GM21360 (cell line): ENCODE data around the gene DTL.

Experiments used
- ATAC-seq: cut with Tn5 transposase; IDR thresholded peaks from one replicate; pipeline ENCODE4 v1.9.1; 2021; ENCODE audit warnings: mild to moderate bottlenecking, moderate library complexity; ENCODE audit not compliant: unreplicated experiment

The DTL gene

DNA sequence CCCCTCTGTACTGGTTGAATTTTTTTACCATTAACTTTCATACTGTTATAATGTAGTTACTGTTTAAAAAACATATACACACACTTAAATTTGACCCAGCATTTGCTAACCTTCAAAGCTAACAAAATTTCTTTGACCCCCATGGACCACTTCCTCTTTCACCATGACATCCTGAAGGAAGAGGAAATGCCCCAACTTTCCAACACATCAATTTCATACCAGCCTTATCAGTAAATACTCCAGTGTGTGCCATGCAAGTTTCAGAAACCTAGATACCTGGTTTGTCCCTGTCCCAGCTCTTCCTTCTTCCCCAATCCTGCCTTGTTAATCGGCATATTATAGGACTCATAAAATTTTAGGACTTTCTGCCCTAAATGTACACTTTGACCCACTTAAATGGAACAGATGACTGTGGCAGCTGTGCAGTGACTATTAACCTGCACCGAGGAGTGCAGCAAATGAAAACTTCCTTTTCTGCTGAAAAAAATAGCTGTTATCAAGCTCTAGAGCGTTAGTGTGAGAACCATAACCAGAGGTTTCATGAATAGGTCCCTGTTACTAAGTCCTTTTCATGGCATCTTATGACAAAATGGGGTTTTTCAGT is 54.1 kb downstream of the DTL start:
- no peak for ATAC-seq

DNA sequence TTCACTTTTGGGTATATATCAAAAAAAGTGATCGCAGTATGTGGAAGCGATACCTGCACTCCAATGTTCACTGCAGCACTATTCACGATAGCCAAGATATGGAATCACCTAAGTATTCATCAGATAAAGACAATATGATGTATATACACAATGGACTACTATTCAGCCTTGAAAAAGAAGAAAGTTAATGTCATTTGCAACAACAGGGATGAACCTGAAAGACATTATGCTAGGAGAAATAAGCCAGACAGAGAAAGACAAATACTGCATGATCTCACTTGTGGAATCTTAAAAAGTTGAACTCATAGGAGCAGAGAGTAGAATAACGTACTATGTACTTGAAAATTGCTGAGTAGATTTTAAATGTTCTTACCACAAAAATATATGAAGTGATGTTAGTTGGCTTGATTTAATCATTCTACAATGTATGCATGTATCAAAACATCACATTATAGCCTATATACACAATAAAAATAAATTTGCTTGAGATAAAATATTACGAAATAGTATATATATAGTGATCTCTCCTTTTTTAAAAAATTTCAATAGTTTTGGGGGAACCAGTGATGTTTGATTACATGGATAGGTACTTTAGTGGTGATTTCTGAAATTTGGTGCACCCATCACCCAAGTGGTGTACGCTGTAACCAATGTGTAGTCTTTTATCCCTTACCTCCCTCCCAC is 56.0 kb downstream of the DTL start:
- no peak for ATAC-seq

DNA sequence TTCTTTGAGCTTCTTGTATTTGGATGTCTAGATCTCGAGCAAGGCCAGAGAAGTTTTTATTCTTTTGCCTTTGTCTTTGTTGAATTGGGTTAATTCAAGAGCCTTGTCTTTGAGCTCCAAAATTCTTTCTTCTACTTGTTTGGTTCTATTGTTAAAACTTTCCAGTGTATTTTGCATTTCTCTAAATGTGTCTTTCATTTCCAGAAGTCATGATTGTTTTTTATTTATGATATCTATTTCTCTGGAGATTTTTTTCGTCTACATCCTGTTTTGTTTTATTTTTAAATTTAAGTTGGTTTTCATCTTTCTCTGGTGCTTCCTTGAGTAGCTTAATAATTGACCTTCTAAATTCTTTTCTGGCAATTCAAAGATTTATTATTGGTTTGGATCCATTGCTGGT is 61.8 kb downstream of the DTL start:
- no peak for ATAC-seq

DNA sequence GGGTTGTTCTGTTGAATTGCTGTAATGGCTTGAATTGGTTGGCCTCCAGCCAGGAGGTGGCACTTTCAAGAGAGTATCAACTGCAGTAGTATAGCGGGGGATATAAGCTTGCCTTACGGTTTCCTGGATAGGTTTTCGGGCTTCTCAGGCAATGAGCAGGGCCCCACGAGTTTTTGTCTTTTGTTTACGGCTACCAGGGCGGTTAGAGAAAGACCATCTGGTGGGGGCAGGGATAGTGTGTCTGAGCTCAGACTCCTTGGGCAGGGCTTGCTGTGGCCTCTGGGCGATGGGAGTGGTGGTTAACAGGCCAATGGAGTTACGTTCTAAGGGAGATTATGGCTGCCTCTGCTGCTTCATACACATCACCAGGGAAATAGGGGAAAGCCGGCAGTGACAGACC is 62.8 kb downstream of the DTL start:
- ATAC-seq, result no peak

DNA sequence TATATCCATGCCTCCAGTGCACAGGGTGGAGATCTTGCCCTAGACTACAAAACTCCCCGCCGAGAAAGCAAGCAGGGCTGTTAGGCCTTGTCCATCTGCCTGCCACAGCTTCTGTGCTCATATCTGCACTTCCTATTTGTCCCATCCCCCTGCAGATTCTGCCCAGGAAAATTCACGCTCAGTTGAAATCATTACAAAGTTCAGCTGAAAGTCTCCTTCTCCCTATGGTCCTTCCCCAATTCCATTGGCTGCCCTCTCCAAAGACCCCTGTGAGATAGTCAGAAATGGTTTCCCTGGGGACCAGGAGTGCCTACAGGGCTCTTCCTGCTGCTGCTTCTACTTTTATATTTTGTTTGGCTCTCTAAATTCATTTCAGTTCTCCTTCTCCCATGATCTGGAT is 63.2 kb downstream of the DTL start:
- ATAC-seq, result no peak

DNA sequence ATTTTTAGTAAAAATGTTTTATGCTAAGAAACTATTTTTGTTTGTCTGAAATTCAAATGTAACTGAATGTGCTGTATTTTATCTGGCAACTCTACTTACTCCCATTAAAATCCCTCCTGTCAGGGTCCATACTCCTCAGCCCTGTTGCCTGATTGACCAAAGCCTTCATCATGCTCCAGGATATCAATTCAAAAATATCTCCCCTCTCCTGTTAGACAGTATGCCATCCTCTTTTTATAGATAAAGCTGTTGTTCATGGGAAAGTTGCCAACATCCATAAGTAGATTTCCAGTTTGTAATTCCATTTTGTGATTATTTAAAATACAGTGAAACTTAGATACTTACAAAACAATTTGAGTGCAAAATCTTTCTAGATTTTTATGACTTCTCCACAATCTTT is 65.7 kb downstream of the DTL start:
- ATAC-seq, result no peak

- no peak for ATAC-seq
Observed at GRCh38 chr1:212101735-212102134, 66.2 kb downstream of the DTL start.

DNA sequence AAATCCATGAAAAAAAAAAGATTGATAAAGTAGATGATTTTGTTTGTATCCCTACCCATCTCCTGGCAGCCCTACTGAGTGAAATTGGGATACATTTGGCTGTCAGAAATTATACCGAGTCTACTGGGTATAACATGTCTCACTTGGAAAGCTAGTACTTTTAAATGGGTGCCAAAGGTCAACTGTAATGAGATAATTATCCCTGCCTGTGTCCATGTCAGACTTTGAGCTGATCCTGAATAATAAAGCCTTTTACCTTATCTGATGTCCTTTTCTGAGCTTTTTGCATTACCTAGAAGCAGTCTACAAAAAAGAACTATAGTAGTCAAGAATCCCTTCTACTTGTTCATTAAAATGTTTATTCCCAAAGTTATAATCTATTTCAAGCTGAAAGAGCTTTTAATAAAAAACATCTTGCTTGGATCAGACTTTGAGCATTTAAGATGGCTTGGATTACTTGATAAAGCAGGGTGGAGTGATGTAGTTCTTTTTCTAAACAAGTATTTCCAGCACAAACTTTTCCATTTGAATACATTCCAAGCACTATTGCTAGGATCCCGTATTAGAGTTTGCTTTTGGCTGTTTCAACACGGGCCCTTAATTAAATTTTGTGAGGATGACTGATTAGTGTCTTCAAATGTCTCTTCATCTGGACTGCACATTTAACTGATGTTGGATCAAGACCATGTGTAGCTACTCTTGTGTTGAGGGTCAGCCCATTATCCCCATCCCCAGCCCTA is 69.2 kb downstream of the DTL start:
- no peak for ATAC-seq

GRCh38 chr1:212106286-212106792 is 70.8 kb downstream of the DTL start:
- ATAC-seq, result no peak

DNA sequence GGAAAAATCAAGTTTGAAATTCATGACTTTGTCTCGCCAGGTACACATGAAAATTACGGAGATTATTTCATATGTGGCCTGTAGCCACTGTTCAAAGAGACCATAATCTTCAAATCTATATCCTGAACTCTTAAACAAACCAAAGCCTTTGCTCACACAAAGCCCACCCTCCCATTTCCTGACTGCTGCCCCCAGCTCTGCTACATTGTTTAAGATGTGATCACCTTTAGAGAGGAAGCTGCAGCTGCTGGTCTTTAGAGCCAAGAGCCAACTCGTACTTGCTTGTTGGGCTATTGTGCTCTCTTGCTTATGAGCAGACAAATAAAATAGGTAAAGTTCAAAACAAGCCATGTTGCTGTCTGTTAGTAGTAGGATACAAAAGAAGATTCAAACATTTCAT is 71.9 kb downstream of the DTL start:
- no peak for ATAC-seq

DNA sequence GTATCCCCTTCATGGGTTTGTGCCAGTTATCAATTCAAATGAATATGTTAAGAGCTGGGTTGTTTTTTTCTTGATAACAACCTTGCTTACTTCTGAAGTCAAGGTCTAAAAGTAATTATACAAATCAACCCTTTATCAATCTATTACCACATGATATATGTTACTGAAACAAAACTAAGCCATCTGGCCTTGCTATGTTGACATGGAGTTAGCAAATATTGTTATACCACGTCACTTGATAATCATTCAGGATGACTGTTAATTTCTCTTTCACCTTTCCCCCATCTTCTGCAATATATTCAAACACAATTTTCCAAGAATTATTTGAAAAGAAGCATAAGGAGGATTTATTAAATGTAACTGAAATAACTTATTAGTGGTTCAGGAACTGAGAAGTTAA is 72.6 kb downstream of the DTL start:
- ATAC-seq, result no peak

- no peak for ATAC-seq
Observed at GRCh38 chr1:212108981-212109380, 73.4 kb downstream of the DTL start.

- ATAC-seq, result no peak
Observed at GRCh38 chr1:212109728-212110127, 74.2 kb downstream of the DTL start.

- ATAC-seq, result no peak
Observed at GRCh38 chr1:212110617-212111016, 75.1 kb downstream of the DTL start.

GRCh38 chr1:212111536-212111935 is 76.0 kb downstream of the DTL start:
- ATAC-seq, result no peak

GRCh38 chr1:212113706-212114105 is 78.2 kb downstream of the DTL start:
- no peak for ATAC-seq

DNA sequence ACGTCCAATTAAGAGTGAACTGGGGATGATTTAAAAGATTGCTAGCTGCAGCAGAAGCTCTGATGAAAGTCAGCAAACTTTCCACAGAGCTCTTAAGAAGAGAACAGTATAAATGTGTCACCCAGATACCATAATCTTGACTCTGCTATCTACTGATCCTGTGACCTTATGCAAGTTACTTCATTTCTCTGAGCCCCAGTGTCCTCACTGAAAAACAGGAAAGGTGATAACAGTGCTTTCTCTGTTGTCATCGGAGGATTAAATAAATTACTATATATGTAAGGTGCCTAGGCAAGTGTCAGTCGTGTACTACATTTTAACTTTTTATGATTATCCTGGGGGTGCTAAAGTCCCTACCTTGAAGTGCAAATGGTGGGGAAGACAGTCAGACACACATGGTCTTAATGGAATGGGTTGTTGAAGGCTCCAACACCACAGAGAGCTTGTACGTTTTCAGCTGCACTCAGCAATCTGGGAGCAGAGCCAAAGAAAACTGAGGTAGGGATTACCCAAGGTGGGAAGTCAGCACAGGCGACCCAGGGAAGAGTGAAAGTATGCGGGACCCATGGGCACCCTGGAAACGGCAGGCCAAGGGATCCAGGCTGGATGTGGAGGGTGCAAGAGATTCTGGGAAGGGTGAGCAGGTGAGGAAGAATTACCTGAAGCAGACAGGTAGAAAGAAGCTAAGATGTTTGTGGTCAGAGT is 82.8 kb downstream of the DTL start:
- ATAC-seq, result no peak

GRCh38 chr1:212118872-212119260 is 83.3 kb downstream of the DTL start:
- no peak for ATAC-seq

DNA sequence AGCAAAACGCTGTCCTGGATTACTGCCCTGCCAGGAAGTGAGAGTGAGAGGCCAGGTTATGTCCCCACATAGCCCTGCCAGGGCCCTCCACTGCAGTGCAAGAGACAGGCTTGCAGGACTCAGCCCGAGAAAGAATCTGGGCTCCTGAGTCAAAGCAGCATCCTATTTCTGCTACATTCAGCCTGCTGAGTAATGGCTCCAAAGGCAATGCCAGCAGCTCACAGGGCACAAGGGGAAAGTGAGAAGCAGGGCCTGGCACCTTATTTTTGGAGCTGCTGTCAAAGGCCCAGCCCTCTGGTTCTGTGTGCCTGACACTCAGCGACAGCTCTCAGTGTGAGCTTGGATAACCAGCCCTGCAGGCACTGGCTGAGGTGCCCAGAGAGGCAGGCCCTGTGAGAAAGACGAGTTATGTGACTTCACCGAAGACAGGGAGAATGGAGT is 83.9 kb downstream of the DTL start:
- ATAC-seq, result no peak

GRCh38 chr1:212119863-212120262 is 84.3 kb downstream of the DTL start:
- no peak for ATAC-seq

- no peak for ATAC-seq
Observed at GRCh38 chr1:212121779-212122178, 86.2 kb downstream of the DTL start.
